Measurements from ENCODE around the gene SFXN3.

The SFXN3 gene

GRCh38 chr10:101008823-101009423 lies 22.1 kb upstream of the SFXN3 start:
- Histone ChIP-seq H3K4me1 (ENCODE audit: insufficient read depth, low read length) (0 out of 2 replicates have a peak, but pooled peaks cover 2% of the 10 kb centered on the region), H2AFZ (ENCODE audit: low read depth, low read length) (no peak overlapping the region), H3K27me3 (ENCODE audit: insufficient read depth, low read length, poor library complexity) (no peaks in the 10 kb centered on the region), H3K79me2 (ENCODE audit: insufficient read depth, low read length) (no peaks in the 10 kb centered on the region), H3K4me3 (ENCODE audit: low read depth in 1 of 2, low read length in 2 of 2) (no peak overlapping the region), H3K9me3 (ENCODE audit: insufficient read depth, low read length, severe bottlenecking) (no peaks in the 10 kb centered on the region), H3K9ac (ENCODE audit: low read depth, low read length) (no peak overlapping the region), H3K36me3 (ENCODE audit: insufficient read depth, low read length) (peaks cover 10% of the 10 kb centered on the region; the same call in 1 of the 2 replicates), H4K20me1 (ENCODE audit: insufficient read depth, low read length) (peaks cover 3% of the 10 kb centered on the region; the same call in 1 of the 2 replicates), H3K27ac (ENCODE audit: low read length) (no peak overlapping the region), H3K4me2 (ENCODE audit: insufficient read depth, low read length) (no peak overlapping the region)
- ATAC-seq (ENCODE audit: insufficient read depth, low read depth) (no peak), DNase-seq (no peak)
- no peak for TF ChIP-seq EZH2 (IDR thresholded peaks at IDR 0.05; ENCODE audit: borderline replicate concordance, low read depth, low read length, severe bottlenecking)
- TF ChIP-seq CTCF (IDR thresholded peaks at IDR 0.05; ENCODE audit: borderline replicate concordance, extremely low read depth, low read length, poor library complexity, severe bottlenecking), result no peak

- H4K20me1 ChIP-seq (ENCODE audit: insufficient read depth, low read length), result peaks cover 6% of the 10 kb centered on the region
- H3K9me3 ChIP-seq (ENCODE audit: insufficient read depth, low read length, severe bottlenecking), result no peaks in the 10 kb centered on the region
- H3K79me2 ChIP-seq (ENCODE audit: insufficient read depth, low read length), result no peaks in the 10 kb centered on the region
- no peak overlapping the region for H3K4me2 ChIP-seq (ENCODE audit: insufficient read depth, low read length)
- no peak overlapping the region for H3K9ac ChIP-seq (ENCODE audit: low read depth, low read length)
- H3K36me3 ChIP-seq (ENCODE audit: insufficient read depth, low read length), result peaks cover 10% of the 10 kb centered on the region; the same call in 1 of the 2 replicates
- TF ChIP-seq EZH2 (IDR thresholded peaks at IDR 0.05; ENCODE audit: borderline replicate concordance, low read depth, low read length, severe bottlenecking) (no peak), CTCF (IDR thresholded peaks at IDR 0.05; ENCODE audit: borderline replicate concordance, extremely low read depth, low read length, poor library complexity, severe bottlenecking) (no peak)
- ATAC-seq (ENCODE audit: insufficient read depth, low read depth) (no peak), DNase-seq (no peak)
- H3K4me1 ChIP-seq (ENCODE audit: insufficient read depth, low read length), result peaks cover 7% of the 10 kb centered on the region; the same call in 1 of the 2 replicates
- no peak overlapping the region for H3K4me3 ChIP-seq (ENCODE audit: low read depth in 1 of 2, low read length in 2 of 2)
- H2AFZ ChIP-seq (ENCODE audit: low read depth, low read length), result no peak overlapping the region
- no peaks in the 10 kb centered on the region for H3K27me3 ChIP-seq (ENCODE audit: insufficient read depth, low read length, poor library complexity)
- no peak overlapping the region for H3K27ac ChIP-seq (ENCODE audit: low read length)
Observed at GRCh38 chr10:101010329-101010728, 20.7 kb upstream of the SFXN3 start.

- Histone ChIP-seq H3K4me3 (ENCODE audit: low read depth in 1 of 2, low read length in 2 of 2) (no peak overlapping the region), H3K9me3 (ENCODE audit: insufficient read depth, low read length, severe bottlenecking) (no peaks in the 10 kb centered on the region), H3K27ac (ENCODE audit: low read length) (no peak overlapping the region), H3K9ac (ENCODE audit: low read depth, low read length) (no peak overlapping the region), H3K4me2 (ENCODE audit: insufficient read depth, low read length) (no peak overlapping the region), H2AFZ (ENCODE audit: low read depth, low read length) (no peak overlapping the region), H3K27me3 (ENCODE audit: insufficient read depth, low read length, poor library complexity) (no peaks in the 10 kb centered on the region), H3K36me3 (ENCODE audit: insufficient read depth, low read length) (no peaks in the 10 kb centered on the region), H3K79me2 (ENCODE audit: insufficient read depth, low read length) (no peaks in the 10 kb centered on the region), H3K4me1 (ENCODE audit: insufficient read depth, low read length) (peaks cover 7% of the 10 kb centered on the region; the same call in 1 of the 2 replicates), H4K20me1 (ENCODE audit: insufficient read depth, low read length) (peaks cover 7% of the 10 kb centered on the region)
- ATAC-seq (ENCODE audit: insufficient read depth, low read depth) (no peak), DNase-seq (no peak)
- TF ChIP-seq CTCF (IDR thresholded peaks at IDR 0.05; ENCODE audit: borderline replicate concordance, extremely low read depth, low read length, poor library complexity, severe bottlenecking) (no peak), EZH2 (IDR thresholded peaks at IDR 0.05; ENCODE audit: borderline replicate concordance, low read depth, low read length, severe bottlenecking) (no peak)
Observed at GRCh38 chr10:101011517-101012423, 19.3 kb upstream of the SFXN3 start.

Data from DND-41 (cell line).